ENCODE results near the gene MAP3K9.

MAP3K9 gene

GRCh38 chr14:70685474-70686197, 123.7 kb downstream of the MAP3K9 start:
- no peak for DNase-seq

GRCh38 chr14:70683983-70684382, 125.3 kb downstream of the MAP3K9 start:
- DNase-seq: no peak

- DNase-seq: no peak
Measured at GRCh38 chr14:70680748-70681147, 128.6 kb downstream of the MAP3K9 start.

- no peak for DNase-seq
Measured at GRCh38 chr14:70677341-70677740, 132.0 kb downstream of the MAP3K9 start.
